ENCODE measurements around the gene NPRL2.

NPRL2 gene

DNA sequence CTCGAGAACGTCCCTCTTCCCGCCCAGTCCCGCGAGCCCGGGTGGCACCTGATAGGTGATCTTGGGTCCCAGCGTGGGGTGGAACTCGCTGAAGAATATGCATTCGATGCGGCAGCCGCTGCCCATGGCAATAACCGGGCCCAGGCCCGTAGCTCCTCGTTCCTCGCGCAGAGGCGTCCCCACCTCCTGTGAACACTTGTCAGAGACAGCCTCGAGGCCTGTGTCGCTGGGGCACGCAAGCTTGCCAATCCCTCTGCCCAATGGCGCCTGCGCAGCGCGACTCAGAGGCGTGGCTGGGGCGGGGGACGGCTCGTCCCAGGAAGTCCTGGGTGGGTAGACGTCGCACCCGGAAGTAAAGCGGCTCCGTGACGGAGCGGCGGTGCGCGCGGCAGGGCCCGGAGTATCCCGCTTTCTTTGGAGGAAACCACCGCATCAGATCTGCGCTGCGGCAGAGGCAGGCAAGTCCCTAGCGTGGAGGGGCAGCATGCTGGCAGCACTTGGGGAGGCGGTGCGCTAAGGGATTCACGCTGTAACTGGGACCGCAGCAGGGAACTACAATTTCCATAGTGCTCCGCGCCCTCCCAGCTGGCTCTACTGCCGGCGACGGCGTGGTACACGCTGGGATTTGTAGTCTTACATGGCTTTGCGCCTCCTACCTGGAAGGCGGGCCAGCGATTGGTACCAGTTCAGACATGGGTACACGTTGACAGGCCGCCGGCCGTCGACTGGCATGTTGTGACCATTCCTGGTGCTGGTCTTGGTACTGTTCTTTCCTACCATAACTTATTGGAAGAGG, at the start of gene NPRL2, which contains the start of gene CYB561D2:
TSS of gene NPRL2 (minus strand) at position 249 of the 796 bp plus-strand sequence. CDS start at position 126, 123 bp downstream.
TSS of gene CYB561D2 (plus strand) at position 336 of the 796 bp plus-strand sequence. CDS start 572 bp downstream, outside the sequence.
- POLR2A ChIA-PET: interaction anchor here (0.6 to 1.8 kb wide), 8 partner anchors 9 to 265 kb away, joined by 3 to 10 read pairs (median 3); partner anchors contain the start of genes HEMK1, RASSF1 and TMEM115
- peak; percentile 55 for DNase-seq (ENCODE audit: low read depth, low spot score)
- H3K4me3 ChIP-seq (ENCODE audit: low read depth, low read length): peak within 1 kb of the TSS; percentile 99
- TF ChIP-seq, protein P1, sequence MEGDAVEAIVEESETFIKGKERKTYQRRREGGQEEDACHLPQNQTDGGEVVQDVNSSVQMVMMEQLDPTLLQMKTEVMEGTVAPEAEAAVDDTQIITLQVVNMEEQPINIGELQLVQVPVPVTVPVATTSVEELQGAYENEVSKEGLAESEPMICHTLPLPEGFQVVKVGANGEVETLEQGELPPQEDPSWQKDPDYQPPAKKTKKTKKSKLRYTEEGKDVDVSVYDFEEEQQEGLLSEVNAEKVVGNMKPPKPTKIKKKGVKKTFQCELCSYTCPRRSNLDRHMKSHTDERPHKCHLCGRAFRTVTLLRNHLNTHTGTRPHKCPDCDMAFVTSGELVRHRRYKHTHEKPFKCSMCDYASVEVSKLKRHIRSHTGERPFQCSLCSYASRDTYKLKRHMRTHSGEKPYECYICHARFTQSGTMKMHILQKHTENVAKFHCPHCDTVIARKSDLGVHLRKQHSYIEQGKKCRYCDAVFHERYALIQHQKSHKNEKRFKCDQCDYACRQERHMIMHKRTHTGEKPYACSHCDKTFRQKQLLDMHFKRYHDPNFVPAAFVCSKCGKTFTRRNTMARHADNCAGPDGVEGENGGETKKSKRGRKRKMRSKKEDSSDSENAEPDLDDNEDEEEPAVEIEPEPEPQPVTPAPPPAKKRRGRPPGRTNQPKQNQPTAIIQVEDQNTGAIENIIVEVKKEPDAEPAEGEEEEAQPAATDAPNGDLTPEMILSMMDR (IDR thresholded peaks at IDR 0.05; ENCODE audit: insufficient read depth, low read length, missing control alignments): no peak
- CTCF ChIA-PET: interaction anchor here (0.7 to 16.7 kb wide), 9 partner anchors 8 to 264 kb away, joined by 3 to 473 read pairs (median 6); partner anchors contain the start of genes MAPKAPK3 and RASSF1

DNA sequence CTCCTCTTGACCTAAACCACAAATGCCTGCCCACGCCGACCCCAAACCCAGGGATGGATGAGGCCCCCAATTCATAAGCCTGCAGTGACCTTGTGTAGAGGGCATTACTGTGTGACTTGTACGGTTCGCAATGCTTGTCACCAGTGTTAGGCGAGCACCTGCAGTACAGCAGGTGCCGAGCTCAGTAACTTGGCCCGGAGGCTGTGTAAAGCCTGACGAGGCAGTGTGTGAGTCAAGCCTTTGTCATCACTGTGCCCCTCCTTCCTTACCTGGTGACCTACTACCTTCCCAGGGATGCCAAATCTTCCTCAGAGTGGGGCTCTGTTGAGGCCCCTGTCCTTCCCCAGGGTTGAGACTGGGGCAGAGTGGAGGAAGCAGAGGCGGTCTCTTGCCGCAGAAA, 45.9 kb upstream of the NPRL2 start:
- H3K4me3 ChIP-seq (ENCODE audit: low read depth, low read length): no peak overlapping the region
- ChIA-PET CTCF (no interaction called here), POLR2A (no interaction called here)
- DNase-seq (ENCODE audit: low read depth, low spot score): no peak
- TF ChIP-seq, protein P1 (IDR thresholded peaks at IDR 0.05; ENCODE audit: insufficient read depth, low read length, missing control alignments): no peak

DNA sequence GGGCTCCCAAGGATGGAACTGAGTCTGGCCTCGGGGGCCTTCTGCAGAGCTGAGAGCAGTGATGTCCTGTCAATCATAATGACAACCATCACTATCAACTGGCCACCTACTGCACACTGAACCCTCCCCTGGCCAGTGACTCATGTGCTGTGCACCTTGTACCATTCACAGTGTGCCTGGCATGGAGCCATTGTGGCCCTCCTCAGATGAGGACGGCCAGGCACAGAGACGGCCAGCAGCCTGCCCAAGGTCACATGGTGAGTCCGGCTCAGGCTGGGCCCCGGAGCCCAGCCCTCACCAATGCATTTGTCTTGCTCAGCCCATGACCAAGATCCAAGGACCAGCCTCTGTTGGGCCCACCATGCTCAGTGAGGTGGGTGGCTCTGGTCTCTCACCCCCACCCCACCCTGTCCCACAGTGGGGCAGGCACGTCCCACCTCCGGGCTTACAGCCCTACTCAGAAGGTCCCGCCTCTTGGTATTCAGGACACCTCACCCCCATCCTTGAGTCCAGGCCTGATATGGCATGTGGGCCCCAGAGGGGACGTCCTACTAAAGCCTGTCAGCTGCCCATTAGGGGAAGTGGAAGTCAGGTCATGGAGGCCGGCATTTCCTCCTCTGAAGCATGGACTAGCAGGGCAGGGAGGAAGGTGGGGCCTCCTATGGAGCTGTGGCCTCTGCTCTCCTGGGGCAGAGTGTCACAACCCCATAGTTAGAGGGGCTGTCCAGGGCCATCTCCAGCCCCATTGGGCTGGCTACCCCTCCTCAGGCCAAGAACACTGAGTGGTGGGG, 44.7 kb upstream of the NPRL2 start:
- ChIA-PET CTCF (interaction anchor here (1.4 kb wide), 1 partner anchor 10 kb away, joined by 4 read pairs; no protein-coding TSS in a partner anchor), POLR2A (no interaction called here)
- DNase-seq (ENCODE audit: low read depth, low spot score): no peak
- TF ChIP-seq, protein P1 (IDR thresholded peaks at IDR 0.05; ENCODE audit: insufficient read depth, low read length, missing control alignments): no peak
- no peak overlapping the region for H3K4me3 ChIP-seq (ENCODE audit: low read depth, low read length)

DNA sequence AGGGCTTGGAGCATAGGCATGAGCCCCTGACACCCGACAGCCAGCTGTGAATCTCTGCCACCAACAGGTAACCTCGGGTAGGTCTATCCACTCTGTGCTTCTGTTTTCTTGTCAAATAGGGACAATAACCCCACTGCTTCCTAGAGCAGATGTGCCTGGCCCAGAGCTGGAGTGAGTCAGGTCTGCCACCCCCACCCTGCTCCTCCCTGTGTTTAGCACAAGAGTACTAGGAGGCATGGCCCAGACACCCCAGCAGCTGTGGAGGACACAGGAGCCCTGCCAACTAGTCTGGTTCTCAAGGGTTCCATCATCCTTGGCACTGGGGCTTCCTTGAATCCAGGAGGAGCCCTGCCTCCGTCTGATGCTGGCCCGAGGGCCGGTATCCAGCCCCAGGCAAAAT, 42.5 kb upstream of the NPRL2 start:
- H3K4me3 ChIP-seq (ENCODE audit: low read depth, low read length): no peak overlapping the region
- ChIA-PET POLR2A (no interaction called here), CTCF (no interaction called here)
- TF ChIP-seq, protein P1 (IDR thresholded peaks at IDR 0.05; ENCODE audit: insufficient read depth, low read length, missing control alignments): no peak
- DNase-seq (ENCODE audit: low read depth, low spot score): no peak

DNA sequence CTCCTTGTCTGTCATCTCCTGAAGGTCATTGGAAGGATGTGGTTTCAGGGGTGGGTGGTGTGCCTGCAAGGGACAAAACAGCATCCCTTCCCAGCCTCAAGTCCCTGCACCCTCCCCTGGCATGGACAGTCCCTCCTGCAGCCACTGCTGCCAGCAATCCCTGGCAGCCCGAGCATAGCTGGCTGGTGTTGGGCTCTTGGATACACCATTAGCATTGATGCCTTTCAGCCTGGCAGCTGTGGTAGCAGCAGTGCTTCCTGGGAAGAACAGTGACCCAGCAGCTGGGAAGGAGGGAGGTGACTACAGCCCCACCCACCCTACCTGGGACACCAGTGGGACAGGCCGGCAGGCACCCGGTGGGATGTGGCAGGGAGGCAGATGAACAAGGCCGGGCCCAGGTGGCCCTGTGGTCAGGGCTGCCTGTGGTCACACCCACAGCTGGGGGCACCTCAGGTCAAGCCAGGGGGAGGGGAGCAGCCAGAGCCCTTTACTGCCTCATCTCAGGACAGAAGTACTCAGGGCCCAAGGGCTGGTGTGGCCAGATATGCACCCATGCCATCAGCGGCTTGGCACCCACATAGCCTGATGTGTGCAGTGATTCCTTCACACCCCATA, 41.6 kb upstream of the NPRL2 start:
- DNase-seq (ENCODE audit: low read depth, low spot score): no peak
- no peak overlapping the region for H3K4me3 ChIP-seq (ENCODE audit: low read depth, low read length)
- ChIA-PET POLR2A (no interaction called here), CTCF (no interaction called here)
- TF ChIP-seq, protein P1 (IDR thresholded peaks at IDR 0.05; ENCODE audit: insufficient read depth, low read length, missing control alignments): no peak
